Measurements from ENCODE around the gene TMEM61.
A peak's percentile ranks its signal among the peaks of the same experiment; 100 is the strongest.
"Not testable (repeated sequence)": the region's sequence is repeated elsewhere in the genome, so short reads cannot be mapped to it uniquely, and the experiment has no call there.

TMEM61 gene

GRCh38 chr1:54980528-54981241 lies at the start of gene TMEM61:
TSS of gene TMEM61 (plus strand) at chr1:54980628. CDS start at chr1:54981066, 438 bp downstream.
- DNase-seq = no peak

- no peak for DNase-seq
These were observed 49.1 kb upstream of the TMEM61 start for GRCh38 chr1:54931275-54931840.

GRCh38 chr1:54934081-54934480 lies 46.3 kb upstream of the TMEM61 start:
- not testable (repeated sequence) for DNase-seq

GRCh38 chr1:54934869-54935268 lies 45.6 kb upstream of the TMEM61 start:
- DNase-seq = no peak

GRCh38 chr1:54936791-54937190 lies 43.6 kb upstream of the TMEM61 start:
- DNase-seq = no peak

- no peak for DNase-seq
These were observed 43.0 kb upstream of the TMEM61 start for GRCh38 chr1:54937469-54937868.

GRCh38 chr1:54938955-54939354 lies 41.5 kb upstream of the TMEM61 start:
- not testable (repeated sequence) for DNase-seq

- DNase-seq = no peak
These were observed 40.4 kb upstream of the TMEM61 start for GRCh38 chr1:54940042-54940441.

- no peak for DNase-seq
These were observed 37.5 kb upstream of the TMEM61 start for GRCh38 chr1:54942976-54943375.

- peak in 44 of 56 donors; percentile 3 to 78 (median 30) for DNase-seq
These were observed 35.6 kb upstream of the TMEM61 start for GRCh38 chr1:54944610-54945392.

GRCh38 chr1:54945393-54945936 lies 35.0 kb upstream of the TMEM61 start:
- no peak for DNase-seq

GRCh38 chr1:54947540-54947939 lies 32.9 kb upstream of the TMEM61 start:
- DNase-seq = no peak

- DNase-seq = no peak
These were observed 31.4 kb upstream of the TMEM61 start for GRCh38 chr1:54949053-54949452.

- peak in 2 of 56 donors; percentile 17 to 39 for DNase-seq
These were observed 30.4 kb upstream of the TMEM61 start for GRCh38 chr1:54950006-54950368.

GRCh38 chr1:54950369-54951163 lies 29.9 kb upstream of the TMEM61 start:
- peak in 53 of 56 donors; percentile 27 to 94 (median 63) for DNase-seq

GRCh38 chr1:54951810-54952226 lies 28.6 kb upstream of the TMEM61 start:
- DNase-seq = no peak

- no peak for DNase-seq
These were observed 27.3 kb upstream of the TMEM61 start for GRCh38 chr1:54952950-54953718.

- no peak for DNase-seq
These were observed 26.6 kb upstream of the TMEM61 start for GRCh38 chr1:54953846-54954245.

- no peak for DNase-seq
These were observed 25.1 kb upstream of the TMEM61 start for GRCh38 chr1:54955359-54955758.

GRCh38 chr1:54956726-54957125 lies 23.7 kb upstream of the TMEM61 start:
- DNase-seq = no peak
